Colonic mucosa (tissue), 4 donors: ENCODE results near the gene C1orf198. TPM values are rescaled to one million over a fixed set of nuclear protein-coding genes. Genes with fewer than 3 reads are reported as not detected.

Source experiments
- DNase-seq: peaks from one replicate; pipeline ENCODE4 v3.0.0-alpha.2; 2020
- H3K27ac ChIP-seq: fragments of 200-600 bp; one replicate; pipeline ENCODE4 v1.8.0; 2021
- H3K27me3 ChIP-seq: fragments of 200-600 bp; one replicate; pipeline ENCODE4 v1.8.0; 2021
- H3K36me3 ChIP-seq: fragments of 200-600 bp; one replicate; pipeline ENCODE4 v1.8.0; 2021
- H3K4me1 ChIP-seq: fragments of 200-600 bp; one replicate; pipeline ENCODE4 v1.8.0; 2021; ENCODE audit warnings: mild to moderate bottlenecking
- H3K4me3 ChIP-seq: fragments of 200-600 bp; one replicate; pipeline ENCODE4 v1.8.0; 2021
- H3K9ac ChIP-seq, 2 donors: one replicate each; pipeline ENCODE4 v1.7.0; 2013; ENCODE audit warnings: control low read depth in 2 of 2, low read depth in 2 of 2, low read length in 2 of 2
- H3K9me3 ChIP-seq: fragments of 200-600 bp; one replicate; pipeline ENCODE4 v1.8.0; 2021
- intact Hi-C: fragments of 100-400 bp; cut with DNase I; formaldehyde crosslinking; loops from one replicate; pipeline ENCODE4 v1.14.1; 2022
- total RNA-seq, 2 donors: library from RNA; stranded (reverse); fragmentation: NEBNext Ultra II Directional in 1 of 2; extraction: Animal tissue kit (Norgen Biotek cat#: 25700) in 1 of 2; gene quantifications; one replicate each; pipeline ENCODE4 v1.2.1, GENCODE V29; 2021
- TF ChIP-seq, protein P1 (sequence below): fragments of 200-600 bp; IDR thresholded peaks from one replicate; pipeline ENCODE4 v1.8.0; 2022; ENCODE audit warnings: antibody characterized with exemption, mild to moderate bottlenecking
- donor health status: healthy.
- donor health status: DM: no; HTN: no; CAD: no.
- donor health status: DM: no; HTN: no; CAD: no.

Gene C1orf198
- total RNA-seq, 2 donors from 2014 or later: 19.1 to 24.6 TPM

- H3K9ac ChIP-seq: no peak overlapping the region
- no peak overlapping the region for H3K4me3 ChIP-seq
- DNase-seq: no peak
- H3K27ac ChIP-seq: no peak overlapping the region
- no peaks in the 10 kb centered on the region for H3K4me1 ChIP-seq
- no peaks in the 10 kb centered on the region for H3K9me3 ChIP-seq
- intact Hi-C loops: no loop called here
- TF ChIP-seq, protein P1, sequence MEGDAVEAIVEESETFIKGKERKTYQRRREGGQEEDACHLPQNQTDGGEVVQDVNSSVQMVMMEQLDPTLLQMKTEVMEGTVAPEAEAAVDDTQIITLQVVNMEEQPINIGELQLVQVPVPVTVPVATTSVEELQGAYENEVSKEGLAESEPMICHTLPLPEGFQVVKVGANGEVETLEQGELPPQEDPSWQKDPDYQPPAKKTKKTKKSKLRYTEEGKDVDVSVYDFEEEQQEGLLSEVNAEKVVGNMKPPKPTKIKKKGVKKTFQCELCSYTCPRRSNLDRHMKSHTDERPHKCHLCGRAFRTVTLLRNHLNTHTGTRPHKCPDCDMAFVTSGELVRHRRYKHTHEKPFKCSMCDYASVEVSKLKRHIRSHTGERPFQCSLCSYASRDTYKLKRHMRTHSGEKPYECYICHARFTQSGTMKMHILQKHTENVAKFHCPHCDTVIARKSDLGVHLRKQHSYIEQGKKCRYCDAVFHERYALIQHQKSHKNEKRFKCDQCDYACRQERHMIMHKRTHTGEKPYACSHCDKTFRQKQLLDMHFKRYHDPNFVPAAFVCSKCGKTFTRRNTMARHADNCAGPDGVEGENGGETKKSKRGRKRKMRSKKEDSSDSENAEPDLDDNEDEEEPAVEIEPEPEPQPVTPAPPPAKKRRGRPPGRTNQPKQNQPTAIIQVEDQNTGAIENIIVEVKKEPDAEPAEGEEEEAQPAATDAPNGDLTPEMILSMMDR: no peak
- H3K27me3 ChIP-seq: no peaks in the 10 kb centered on the region
- no peaks in the 10 kb centered on the region for H3K36me3 ChIP-seq
Measured at GRCh38 chr1:230800891-230801840, 67.2 kb downstream of the C1orf198 start.

GRCh38 chr1:230798491-230798890, 69.8 kb downstream of the C1orf198 start:
- Histone ChIP-seq H3K27ac (no peak overlapping the region), H3K4me3 (no peak overlapping the region), H3K4me1 (no peaks in the 10 kb centered on the region), H3K36me3 (no peaks in the 10 kb centered on the region), H3K9ac (no peak overlapping the region), H3K9me3 (no peaks in the 10 kb centered on the region), H3K27me3 (no peaks in the 10 kb centered on the region)
- TF ChIP-seq, protein P1: no peak
- intact Hi-C loops: loop anchor here (5.0 kb wide), 2 partner anchors 119 to 414 kb away; no protein-coding TSS in a partner anchor
- DNase-seq: no peak

DNA sequence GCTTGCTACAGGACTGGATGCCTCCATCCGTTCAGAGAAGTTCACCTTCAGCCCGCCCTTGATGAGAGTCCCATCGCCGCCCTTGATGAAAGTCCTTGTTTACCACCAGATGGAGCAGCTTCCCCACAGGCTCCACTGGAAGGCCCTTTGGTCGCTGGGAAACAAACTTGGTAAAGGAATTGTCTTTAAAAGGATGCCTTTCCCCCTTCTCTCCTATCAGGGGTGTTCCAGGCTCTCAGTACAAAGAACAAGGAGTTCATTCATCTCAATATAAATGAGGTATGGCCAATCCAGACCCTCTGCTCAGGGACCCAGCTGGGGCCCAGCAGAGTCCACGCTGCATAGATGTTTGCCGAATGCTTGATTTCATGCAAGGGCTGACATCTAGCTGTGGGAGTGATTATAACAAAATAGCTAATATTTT, 70.4 kb downstream of the C1orf198 start:
- Histone ChIP-seq H3K27me3 (no peaks in the 10 kb centered on the region), H3K4me1 (no peaks in the 10 kb centered on the region), H3K4me3 (no peak overlapping the region), H3K27ac (no peak overlapping the region), H3K36me3 (no peaks in the 10 kb centered on the region), H3K9ac (no peak overlapping the region), H3K9me3 (no peaks in the 10 kb centered on the region)
- intact Hi-C loops: loop anchor here (5.0 kb wide), 2 partner anchors 119 to 414 kb away; no protein-coding TSS in a partner anchor
- TF ChIP-seq, protein P1: peak; percentile 33
- peak; percentile 47 for DNase-seq

DNA sequence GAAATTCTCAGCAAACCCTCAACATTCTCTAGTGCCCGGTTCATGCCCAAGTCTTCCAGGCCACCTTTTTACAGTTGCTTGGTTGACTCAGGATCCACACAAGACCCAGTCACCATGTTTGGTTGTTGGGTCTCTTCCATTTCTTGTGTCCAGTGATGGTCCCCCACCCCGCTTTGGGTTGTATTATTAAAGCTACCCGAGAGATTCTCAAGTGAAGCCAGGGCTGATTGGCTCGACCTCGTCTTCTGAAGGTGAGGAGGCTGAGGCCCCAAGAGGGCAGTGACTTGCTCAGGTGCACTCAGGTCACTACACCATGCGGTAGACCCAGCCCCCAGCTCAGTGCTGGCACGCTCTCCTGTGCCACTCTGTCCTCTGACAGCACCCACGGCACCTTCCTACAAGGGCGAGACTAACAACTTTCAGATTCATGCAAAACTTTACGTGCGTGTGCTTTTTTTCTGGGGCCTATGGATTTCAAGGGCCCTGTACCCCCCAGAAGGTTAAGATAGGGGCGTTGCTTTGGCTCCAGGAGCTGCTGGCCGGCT, 70.9 kb downstream of the C1orf198 start:
- Histone ChIP-seq H3K27me3 (no peaks in the 10 kb centered on the region), H3K27ac (no peak overlapping the region), H3K9me3 (no peaks in the 10 kb centered on the region), H3K4me3 (no peak overlapping the region), H3K4me1 (no peaks in the 10 kb centered on the region), H3K36me3 (no peaks in the 10 kb centered on the region), H3K9ac (no peak overlapping the region)
- TF ChIP-seq, protein P1: no peak
- intact Hi-C loops: loop anchor here (5.0 kb wide), 2 partner anchors 120 to 415 kb away; no protein-coding TSS in a partner anchor
- no peak for DNase-seq

DNA sequence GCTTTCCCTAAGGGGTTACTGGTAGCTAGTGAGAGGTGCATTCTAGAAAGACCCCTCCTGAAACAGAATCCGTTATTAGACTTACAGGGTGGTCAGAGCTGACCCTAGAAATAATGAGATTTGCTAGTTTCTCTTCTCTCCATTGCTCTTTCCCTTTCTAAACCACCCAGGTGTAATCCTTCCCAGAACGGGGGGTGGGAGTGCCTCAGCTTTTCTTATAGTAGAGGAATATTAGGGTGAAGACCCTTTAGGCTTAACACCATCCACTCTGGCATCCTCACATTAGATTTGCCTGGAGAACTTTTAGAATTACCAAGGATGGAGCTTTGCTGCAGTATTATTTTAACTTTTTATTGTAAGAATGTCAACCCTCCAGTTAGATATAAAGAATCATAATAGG, 71.7 kb downstream of the C1orf198 start:
- no peak for DNase-seq
- intact Hi-C loops: loop anchor here (5.0 kb wide), 2 partner anchors 121 to 416 kb away; no protein-coding TSS in a partner anchor
- Histone ChIP-seq H3K9me3 (no peaks in the 10 kb centered on the region), H3K27ac (no peak overlapping the region), H3K27me3 (no peaks in the 10 kb centered on the region), H3K9ac (no peak overlapping the region), H3K4me1 (no peaks in the 10 kb centered on the region), H3K4me3 (no peak overlapping the region), H3K36me3 (no peaks in the 10 kb centered on the region)
- TF ChIP-seq, protein P1: no peak
